Measurements from ENCODE around the gene AK8. TPM values are rescaled to one million over a fixed set of nuclear protein-coding genes. Genes with fewer than 3 reads are reported as not detected.
A peak's percentile ranks its signal among the peaks of the same experiment; 100 is the strongest.
"Not testable (repeated sequence)": the region's sequence is repeated elsewhere in the genome, so short reads cannot be mapped to it uniquely, and the experiment has no call there.

Gene AK8
- total RNA-seq, 1 donor from 2014 or later = 2.1 TPM

- no peak overlapping the region for H3K4me3 Mint-ChIP-seq
- TF ChIP-seq, protein P1, sequence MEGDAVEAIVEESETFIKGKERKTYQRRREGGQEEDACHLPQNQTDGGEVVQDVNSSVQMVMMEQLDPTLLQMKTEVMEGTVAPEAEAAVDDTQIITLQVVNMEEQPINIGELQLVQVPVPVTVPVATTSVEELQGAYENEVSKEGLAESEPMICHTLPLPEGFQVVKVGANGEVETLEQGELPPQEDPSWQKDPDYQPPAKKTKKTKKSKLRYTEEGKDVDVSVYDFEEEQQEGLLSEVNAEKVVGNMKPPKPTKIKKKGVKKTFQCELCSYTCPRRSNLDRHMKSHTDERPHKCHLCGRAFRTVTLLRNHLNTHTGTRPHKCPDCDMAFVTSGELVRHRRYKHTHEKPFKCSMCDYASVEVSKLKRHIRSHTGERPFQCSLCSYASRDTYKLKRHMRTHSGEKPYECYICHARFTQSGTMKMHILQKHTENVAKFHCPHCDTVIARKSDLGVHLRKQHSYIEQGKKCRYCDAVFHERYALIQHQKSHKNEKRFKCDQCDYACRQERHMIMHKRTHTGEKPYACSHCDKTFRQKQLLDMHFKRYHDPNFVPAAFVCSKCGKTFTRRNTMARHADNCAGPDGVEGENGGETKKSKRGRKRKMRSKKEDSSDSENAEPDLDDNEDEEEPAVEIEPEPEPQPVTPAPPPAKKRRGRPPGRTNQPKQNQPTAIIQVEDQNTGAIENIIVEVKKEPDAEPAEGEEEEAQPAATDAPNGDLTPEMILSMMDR (IDR thresholded peaks at IDR 0.05; ENCODE audit: unreplicated experiment) = no peak
- peaks cover 32% of the 10 kb centered on the region for H3K27me3 Mint-ChIP-seq (ENCODE audit: low read depth)
- H3K9me3 Mint-ChIP-seq = no peaks in the 10 kb centered on the region
- no peak overlapping the region for H3K27ac Mint-ChIP-seq
- DNase-seq (ENCODE audit: low spot score in 2 of 2, unreplicated experiment in 2 of 2) = no peak
- H3K36me3 Mint-ChIP-seq = no peaks in the 10 kb centered on the region
- no peaks in the 10 kb centered on the region for H3K4me1 Mint-ChIP-seq
These were observed 156.4 kb downstream of the AK8 start for GRCh38 chr9:132721661-132722060.

DNA sequence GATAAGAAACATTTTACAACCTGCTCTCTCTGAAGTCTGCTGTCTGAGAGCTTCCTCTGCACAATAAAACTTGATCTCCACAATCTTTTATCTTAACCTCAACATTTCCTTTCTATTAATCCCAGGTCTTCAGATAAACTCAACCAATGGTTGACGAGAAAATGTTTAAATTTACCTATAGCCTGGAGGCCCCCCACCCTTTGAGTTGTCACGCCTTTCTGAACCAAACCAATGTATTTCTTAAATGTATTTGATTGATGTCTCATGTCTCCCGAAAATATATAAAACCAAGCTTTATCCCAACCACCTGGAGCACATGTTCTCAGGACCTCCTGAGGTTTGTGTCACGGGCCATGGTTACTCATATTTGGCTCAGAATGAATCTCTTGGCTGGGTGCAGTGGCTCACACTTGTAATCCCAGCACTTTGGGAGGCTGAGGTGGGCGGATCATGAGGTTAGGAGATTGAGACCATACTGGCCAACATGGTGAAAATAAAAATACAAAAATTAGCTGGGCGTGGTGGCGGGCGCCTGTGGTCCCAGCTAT lies 159.6 kb downstream of the AK8 start:
- H3K4me1 Mint-ChIP-seq; H3K9me3 Mint-ChIP-seq; H3K36me3 Mint-ChIP-seq; H3K4me3 Mint-ChIP-seq; DNase-seq (ENCODE audit: low spot score in 2 of 2, unreplicated experiment in 2 of 2): not testable (repeated sequence)
- Mint-ChIP-seq H3K27me3 (ENCODE audit: low read depth) (peaks cover 33% of the 10 kb centered on the region), H3K27ac (peak overlapping the region; percentile 51)

GRCh38 chr9:132717326-132717945 lies 160.6 kb downstream of the AK8 start:
- TF ChIP-seq, protein P1 (IDR thresholded peaks at IDR 0.05; ENCODE audit: unreplicated experiment) = no peak
- no peaks in the 10 kb centered on the region for H3K9me3 Mint-ChIP-seq
- no peak overlapping the region for H3K27ac Mint-ChIP-seq
- no peaks in the 10 kb centered on the region for H3K36me3 Mint-ChIP-seq
- H3K27me3 Mint-ChIP-seq (ENCODE audit: low read depth) = peaks cover 31% of the 10 kb centered on the region
- DNase-seq (ENCODE audit: low spot score in 2 of 2, unreplicated experiment in 2 of 2) = no peak
- no peaks in the 10 kb centered on the region for H3K4me1 Mint-ChIP-seq
- no peak overlapping the region for H3K4me3 Mint-ChIP-seq

- TF ChIP-seq, protein P1 (IDR thresholded peaks at IDR 0.05; ENCODE audit: unreplicated experiment) = no peak
- no peak for DNase-seq (ENCODE audit: low spot score in 2 of 2, unreplicated experiment in 2 of 2)
- Mint-ChIP-seq H3K4me1 (no peaks in the 10 kb centered on the region), H3K9me3 (no peaks in the 10 kb centered on the region), H3K4me3 (no peak overlapping the region), H3K36me3 (no peaks in the 10 kb centered on the region), H3K27ac (no peak overlapping the region), H3K27me3 (ENCODE audit: low read depth) (peaks cover 29% of the 10 kb centered on the region)
These were observed 162.1 kb downstream of the AK8 start for GRCh38 chr9:132716007-132716406.

DNA sequence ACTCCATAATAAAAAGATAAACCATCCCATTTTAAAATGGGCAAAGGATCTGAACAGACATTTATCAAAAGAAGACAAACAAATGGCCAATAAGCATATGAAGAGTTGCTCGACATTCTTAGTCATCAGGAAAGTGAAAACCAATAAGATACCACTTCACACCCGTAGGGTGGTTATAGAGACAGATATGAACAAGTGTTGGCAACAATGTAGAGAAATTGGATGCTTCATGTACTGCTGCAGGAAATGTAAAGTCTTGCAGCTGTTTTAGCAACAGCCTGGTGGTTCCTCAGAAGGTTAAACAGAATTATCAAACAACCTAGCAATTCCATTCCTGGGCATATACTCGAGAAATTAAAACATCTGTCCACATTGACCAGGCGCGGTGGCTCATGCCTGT lies 165.3 kb downstream of the AK8 start:
- no peaks in the 10 kb centered on the region for H3K4me1 Mint-ChIP-seq
- DNase-seq (ENCODE audit: low spot score in 2 of 2, unreplicated experiment in 2 of 2) = no peak
- H3K27ac Mint-ChIP-seq = no peak overlapping the region
- no peak overlapping the region for H3K4me3 Mint-ChIP-seq
- peaks cover 38% of the 10 kb centered on the region for H3K27me3 Mint-ChIP-seq (ENCODE audit: low read depth)
- no peaks in the 10 kb centered on the region for H3K36me3 Mint-ChIP-seq
- no peaks in the 10 kb centered on the region for H3K9me3 Mint-ChIP-seq
- TF ChIP-seq, protein P1 (IDR thresholded peaks at IDR 0.05; ENCODE audit: unreplicated experiment) = no peak

GRCh38 chr9:132711846-132712245 lies 166.2 kb downstream of the AK8 start:
- Mint-ChIP-seq H3K4me1 (no peaks in the 10 kb centered on the region), H3K9me3 (no peaks in the 10 kb centered on the region), H3K27me3 (ENCODE audit: low read depth) (peaks cover 29% of the 10 kb centered on the region), H3K4me3 (no peak overlapping the region), H3K36me3 (no peaks in the 10 kb centered on the region), H3K27ac (no peak overlapping the region)
- no peak for DNase-seq (ENCODE audit: low spot score in 2 of 2, unreplicated experiment in 2 of 2)
- TF ChIP-seq, protein P1 (IDR thresholded peaks at IDR 0.05; ENCODE audit: unreplicated experiment) = no peak

DNA sequence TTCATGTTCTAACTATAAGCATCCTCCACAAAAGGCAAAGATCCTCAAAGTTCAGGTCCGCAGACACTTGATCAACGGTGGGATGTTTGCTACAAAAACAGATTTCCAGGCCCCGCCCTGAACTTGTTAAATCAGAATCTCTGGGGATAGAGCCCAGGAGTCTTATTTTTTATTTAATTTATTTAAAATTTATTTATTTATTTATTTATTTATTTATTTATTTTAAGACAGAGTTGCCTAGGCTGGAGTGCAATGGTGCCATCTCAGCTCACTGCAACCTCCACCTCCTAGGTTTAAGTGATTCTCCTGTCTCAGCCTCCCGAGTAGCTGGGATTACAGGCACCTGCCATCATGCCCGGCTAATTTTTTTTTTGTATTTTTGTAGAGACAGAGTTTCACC lies 166.9 kb downstream of the AK8 start:
- H3K27me3 Mint-ChIP-seq (ENCODE audit: low read depth) = peaks cover 32% of the 10 kb centered on the region
- H3K4me1 Mint-ChIP-seq; H3K36me3 Mint-ChIP-seq; H3K4me3 Mint-ChIP-seq; H3K9me3 Mint-ChIP-seq; DNase-seq (ENCODE audit: low spot score in 2 of 2, unreplicated experiment in 2 of 2); H3K27ac Mint-ChIP-seq: not testable (repeated sequence)
